Measurements from ENCODE around the gene PLEKHA1. TPM values are rescaled to one million over a fixed set of nuclear protein-coding genes. Genes with fewer than 3 reads are reported as not detected.

PLEKHA1 gene
- total RNA-seq, 1 experiment from 2014 or later, result 30.6 TPM

DNA sequence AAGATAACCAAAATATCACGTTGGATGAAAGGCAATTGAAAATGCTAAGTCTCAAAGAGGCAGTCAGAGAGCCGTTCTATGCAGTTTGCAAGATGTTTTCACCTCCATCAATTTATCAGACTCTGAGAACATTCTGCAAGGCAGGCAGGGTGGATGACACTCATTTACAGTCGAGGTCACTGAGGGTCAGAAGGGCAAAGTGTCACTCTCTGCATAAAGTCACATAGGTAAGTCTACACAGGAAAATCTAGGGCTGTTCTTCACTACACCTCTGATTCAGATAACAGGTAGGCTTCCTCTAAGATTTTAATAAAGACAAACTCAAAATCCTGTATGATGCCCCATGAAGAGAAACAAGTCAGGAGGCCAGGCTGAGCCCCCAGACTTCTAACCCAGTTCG is 1.4 kb upstream of the PLEKHA1 start:
- Histone ChIP-seq H3K9me3 (ENCODE audit: control insufficient read depth in 1 of 2, insufficient read depth in 1 of 2, low read depth in 1 of 2, low read length in 2 of 2) (no peaks in the 10 kb centered on the region), H3K27ac (ENCODE audit: low read depth, low read length) (no peak overlapping the region), H3K4me3 (replicated peaks in 1 of 2; ENCODE audit: low read depth in 1 of 2, low read length in 2 of 2) (no peak overlapping the region), H3K9ac (ENCODE audit: low read length) (no peak overlapping the region), H3K4me2 (ENCODE audit: low read length) (no peak overlapping the region), H3K79me2 (ENCODE audit: insufficient read depth, low read length) (peaks cover 29% of the 10 kb centered on the region), H4K20me1 (ENCODE audit: insufficient read depth) (no peaks in the 10 kb centered on the region; the same call in 1 of the 2 replicates), H3K9me2 (ENCODE audit: insufficient read depth) (no peaks in the 10 kb centered on the region), H3K36me3 (ENCODE audit: control insufficient read depth in 1 of 2, insufficient read depth in 2 of 2, low read length in 2 of 2) (no peaks in the 10 kb centered on the region), H3K4me1 (ENCODE audit: control insufficient read depth in 1 of 2, insufficient read depth in 2 of 2, low read length in 2 of 2) (peaks cover 7 to 16% of the 10 kb centered on the region in 2 experiments), H2AFZ (ENCODE audit: low read depth, low read length, poor library complexity, severe bottlenecking) (no peak overlapping the region), H3K27me3 (ENCODE audit: insufficient read depth, low read length) (no peaks in the 10 kb centered on the region)
- ChIA-PET POLR2A (no interaction called here), RAD21 (ENCODE audit: low non-redundant PET in 1 of 2, low total read pairs in 2 of 2, uncharacterized antibody in 2 of 2, unreplicated experiment in 2 of 2) (no interaction called here), CTCF (interaction anchor here (1.6 to 2.0 kb wide), 2 partner anchors 93 to 193 kb away, joined by 4 to 7 read pairs; no protein-coding TSS in a partner anchor)
- no peak for ATAC-seq
- no TSS peak for BruUV-seq (replicated peaks)
- no peak for DNase-seq (ENCODE audit: low read depth, low spot score)
- TF ChIP-seq, protein P1, sequence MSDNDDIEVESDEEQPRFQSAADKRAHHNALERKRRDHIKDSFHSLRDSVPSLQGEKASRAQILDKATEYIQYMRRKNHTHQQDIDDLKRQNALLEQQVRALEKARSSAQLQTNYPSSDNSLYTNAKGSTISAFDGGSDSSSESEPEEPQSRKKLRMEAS (IDR thresholded peaks at IDR 0.05), result no peak
- no peak for TF ChIP-seq EZH2 (IDR thresholded peaks at IDR 0.05)
- no peak for TF ChIP-seq CBX3 (IDR thresholded peaks at IDR 0.05; ENCODE audit: low read depth)
- TF ChIP-seq, protein P2, sequence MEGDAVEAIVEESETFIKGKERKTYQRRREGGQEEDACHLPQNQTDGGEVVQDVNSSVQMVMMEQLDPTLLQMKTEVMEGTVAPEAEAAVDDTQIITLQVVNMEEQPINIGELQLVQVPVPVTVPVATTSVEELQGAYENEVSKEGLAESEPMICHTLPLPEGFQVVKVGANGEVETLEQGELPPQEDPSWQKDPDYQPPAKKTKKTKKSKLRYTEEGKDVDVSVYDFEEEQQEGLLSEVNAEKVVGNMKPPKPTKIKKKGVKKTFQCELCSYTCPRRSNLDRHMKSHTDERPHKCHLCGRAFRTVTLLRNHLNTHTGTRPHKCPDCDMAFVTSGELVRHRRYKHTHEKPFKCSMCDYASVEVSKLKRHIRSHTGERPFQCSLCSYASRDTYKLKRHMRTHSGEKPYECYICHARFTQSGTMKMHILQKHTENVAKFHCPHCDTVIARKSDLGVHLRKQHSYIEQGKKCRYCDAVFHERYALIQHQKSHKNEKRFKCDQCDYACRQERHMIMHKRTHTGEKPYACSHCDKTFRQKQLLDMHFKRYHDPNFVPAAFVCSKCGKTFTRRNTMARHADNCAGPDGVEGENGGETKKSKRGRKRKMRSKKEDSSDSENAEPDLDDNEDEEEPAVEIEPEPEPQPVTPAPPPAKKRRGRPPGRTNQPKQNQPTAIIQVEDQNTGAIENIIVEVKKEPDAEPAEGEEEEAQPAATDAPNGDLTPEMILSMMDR (IDR thresholded peaks at IDR 0.05 in 2 of 3, conservative IDR thresholded peaks at IDR 0.05 in 1 of 3; ENCODE audit: borderline replicate concordance in 1 of 3, insufficient read depth in 1 of 3, low read depth in 2 of 3, low read length in 2 of 3), result no peak
- TF ChIP-seq TCF7L2 (IDR thresholded peaks at IDR 0.05; ENCODE audit: borderline replicate concordance, extremely low read depth, insufficient read depth, insufficient read length), result no peak
- TF ChIP-seq, protein P3, sequence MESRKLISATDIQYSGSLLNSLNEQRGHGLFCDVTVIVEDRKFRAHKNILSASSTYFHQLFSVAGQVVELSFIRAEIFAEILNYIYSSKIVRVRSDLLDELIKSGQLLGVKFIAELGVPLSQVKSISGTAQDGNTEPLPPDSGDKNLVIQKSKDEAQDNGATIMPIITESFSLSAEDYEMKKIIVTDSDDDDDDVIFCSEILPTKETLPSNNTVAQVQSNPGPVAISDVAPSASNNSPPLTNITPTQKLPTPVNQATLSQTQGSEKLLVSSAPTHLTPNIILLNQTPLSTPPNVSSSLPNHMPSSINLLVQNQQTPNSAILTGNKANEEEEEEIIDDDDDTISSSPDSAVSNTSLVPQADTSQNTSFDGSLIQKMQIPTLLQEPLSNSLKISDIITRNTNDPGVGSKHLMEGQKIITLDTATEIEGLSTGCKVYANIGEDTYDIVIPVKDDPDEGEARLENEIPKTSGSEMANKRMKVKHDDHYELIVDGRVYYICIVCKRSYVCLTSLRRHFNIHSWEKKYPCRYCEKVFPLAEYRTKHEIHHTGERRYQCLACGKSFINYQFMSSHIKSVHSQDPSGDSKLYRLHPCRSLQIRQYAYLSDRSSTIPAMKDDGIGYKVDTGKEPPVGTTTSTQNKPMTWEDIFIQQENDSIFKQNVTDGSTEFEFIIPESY (IDR thresholded peaks at IDR 0.05; ENCODE audit: extremely low read depth, insufficient replicate concordance, low read length), result no peak
- TF ChIP-seq POLR2A (IDR thresholded peaks at IDR 0.05; ENCODE audit: borderline replicate concordance, extremely low read depth, insufficient read depth, insufficient read length), result no peak
- TF ChIP-seq SRF (IDR thresholded peaks at IDR 0.05; ENCODE audit: low read depth), result no peak
- TF ChIP-seq ELF1 (IDR thresholded peaks at IDR 0.05; ENCODE audit: borderline replicate concordance, low read depth), result no peak
- intact Hi-C loops (cut with micrococcal nuclease), result no loop called here
